H1 (cell line): ENCODE data around the gene F11. TPM values are rescaled to one million over a fixed set of nuclear protein-coding genes. Genes with fewer than 3 reads are reported as not detected.

Source experiments
- BCL11A ChIP-seq, 2 experiments: IDR thresholded peaks; one replicate each; pipeline ENCODE4 v1.6.1; 2011; ENCODE audit warnings: low read depth in 2 of 2, low read length in 2 of 2, mild to moderate bottlenecking in 2 of 2
- EP300 ChIP-seq, 2 experiments: IDR thresholded peaks; 1 replicate in 1 of 2; 2 replicates in 1 of 2; pipeline ENCODE4 v1.6.1; 2011 to 2012; ENCODE audit warnings: low read depth in 2 of 2, low read length in 2 of 2, mild to moderate bottlenecking in 2 of 2, borderline replicate concordance in 1 of 2, inconsistent platforms in 1 of 2, moderate library complexity in 1 of 2
- FOSL1 ChIP-seq: IDR thresholded peaks from 2 replicates; pipeline ENCODE4 v1.6.1; 2011; ENCODE audit warnings: mild to moderate bottlenecking, low read depth, low read length, moderate library complexity; ENCODE audit not compliant: insufficient read depth
- GABPA ChIP-seq: IDR thresholded peaks from 2 replicates; pipeline ENCODE4 v1.6.1; 2011; ENCODE audit warnings: mild to moderate bottlenecking, low read length, moderate library complexity, borderline replicate concordance; ENCODE audit not compliant: insufficient read depth
- GTF2F1 ChIP-seq: IDR thresholded peaks from 2 replicates; pipeline ENCODE4 v1.6.1; 2012; ENCODE audit warnings: low read depth, low read length, improper control_type of control experiment, borderline replicate concordance
- MAFK ChIP-seq: IDR thresholded peaks from 2 replicates; pipeline ENCODE4 v1.6.1; 2012; ENCODE audit warnings: low read depth, mild to moderate bottlenecking, improper control_type of control experiment, low read length
- NRF1 ChIP-seq: IDR thresholded peaks from 2 replicates; pipeline ENCODE4 v1.6.1; 2011; ENCODE audit warnings: mild to moderate bottlenecking, low read depth, low read length, improper control_type of control experiment
- POU5F1 ChIP-seq: IDR thresholded peaks from 2 replicates; pipeline ENCODE4 v1.6.1; 2011; ENCODE audit warnings: low read depth, mild to moderate bottlenecking, low read length, moderate library complexity
- RBBP5 ChIP-seq: IDR thresholded peaks from 2 replicates; pipeline ENCODE4 v1.7.1; 2012; ENCODE audit warnings: low read depth, mild to moderate bottlenecking, inconsistent platforms, low read length, moderate library complexity, borderline replicate concordance
- SIRT6 ChIP-seq: IDR thresholded peaks from one replicate; pipeline ENCODE4 v1.7.1; 2012; ENCODE audit warnings: low read length, inconsistent platforms
- SIX5 ChIP-seq: IDR thresholded peaks from 2 replicates; pipeline ENCODE4 v1.6.1; 2011; ENCODE audit warnings: mild to moderate bottlenecking, low read depth, low read length
- SRF ChIP-seq: IDR thresholded peaks from 2 replicates; pipeline ENCODE4 v1.6.1; 2011; ENCODE audit warnings: mild to moderate bottlenecking, low read depth, low read length, moderate library complexity
- SUZ12 ChIP-seq: fragments of 200-600 bp; sonication (generic); IDR thresholded peaks from 2 replicates; pipeline ENCODE4 v1.6.1; 2012; ENCODE audit warnings: mild to moderate bottlenecking, inconsistent platforms, low read length, moderate library complexity, mixed read lengths
- polyA plus RNA-seq, 7 experiments: library from polyadenylated mRNA; depleted of rRNA in 3 of 7; stranded (reverse) in 5 of 7; unstranded in 2 of 7; fragments of >200 nt in 5 of 7; fragments of 200-250 nt in 2 of 7; gene quantifications; 1 replicate in 5 of 7; 2 replicates in 1 of 7; 4 replicates in 1 of 7; pipeline versions ENCODE4 v1.2.1 to v1.2.3, GENCODE V29; 2011 to 2013; ENCODE audit warnings: missing spikeins in 2 of 7, mixed read lengths in 2 of 7
- total RNA-seq: library from RNA; stranded (reverse); fragmentation: NEBNext Ultra II Directional; extraction: Animal tissue kit (Norgen Biotek cat#: 25700); gene quantifications from 2 replicates; pipeline ENCODE4 v1.2.1, GENCODE V29; 2021

F11 gene
- total and polyA plus RNA-seq, 2 of the 8 experiments (the other 6 are each of a cell fraction or from before 2014, with no cell fraction given): 0.27 to 0.99 TPM

DNA sequence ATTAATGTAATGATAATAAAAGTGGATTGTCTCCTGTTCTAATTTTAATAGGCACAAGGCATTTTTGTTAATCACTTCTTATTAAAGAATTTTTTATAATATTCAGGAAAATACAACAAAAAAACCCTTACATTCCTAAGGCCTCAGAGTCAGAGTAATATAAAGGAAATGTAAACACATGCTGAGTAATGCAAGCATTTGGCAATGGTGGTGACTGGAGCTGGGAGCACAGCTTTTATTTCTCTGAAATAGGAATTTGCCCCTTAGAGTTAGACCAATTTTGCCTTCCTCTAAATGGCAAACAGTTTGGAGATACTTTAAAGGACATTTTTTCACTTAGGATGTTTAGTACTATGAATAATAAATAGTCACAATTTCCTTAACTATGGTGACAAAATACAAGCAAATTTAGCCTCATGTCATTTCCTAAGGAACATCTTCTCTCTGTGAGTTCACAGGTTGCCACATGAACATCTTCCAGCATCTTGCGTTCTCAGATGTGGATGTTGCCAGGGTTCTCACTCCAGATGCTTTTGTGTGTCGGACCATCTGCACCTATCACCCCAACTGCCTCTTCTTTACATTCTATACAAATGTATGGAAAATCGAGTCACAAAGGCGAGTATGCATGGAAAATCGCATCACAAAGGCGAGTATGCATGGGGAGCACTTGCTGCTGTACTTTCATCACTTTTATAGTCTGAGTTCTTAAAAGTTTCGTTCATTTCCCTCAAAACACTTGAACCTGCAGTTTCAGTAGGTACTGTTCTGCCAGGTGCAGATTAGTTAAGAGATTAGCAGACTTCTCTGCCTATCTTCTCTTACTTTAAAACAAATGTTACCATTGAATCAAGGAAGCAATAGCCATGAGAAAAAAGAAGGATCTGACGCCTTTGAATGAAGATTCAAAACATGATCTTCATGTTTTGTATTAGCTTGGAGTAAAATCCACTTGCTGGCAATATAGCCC, 15.9 kb upstream of the F11 start (continued):
- TF ChIP-seq NRF1: no peak
- TF ChIP-seq SRF: no peak
- TF ChIP-seq FOSL1: no peak
- TF ChIP-seq BCL11A (IDR thresholded peaks at IDR 0.05; ENCODE audit: low read depth in 2 of 2, low read length in 2 of 2): no peak
- no peak for TF ChIP-seq GABPA
- TF ChIP-seq GTF2F1: peak; percentile 28; the same call in 1 of the 2 replicates
- TF ChIP-seq RBBP5: no peak
- TF ChIP-seq POU5F1: peak; percentile 75; the same call in 1 of the 2 replicates
- peak in 1 of 2 experiments; percentile 91; a peak in 1 of 3 replicates for TF ChIP-seq EP300 (IDR thresholded peaks at IDR 0.05; ENCODE audit: borderline replicate concordance in 1 of 2, low read depth in 2 of 2, low read length in 2 of 2)
- TF ChIP-seq SUZ12: no peak
- TF ChIP-seq MAFK: peak; percentile 18; the same call in 1 of the 2 replicates
- no peak for TF ChIP-seq SIRT6
- no peak for TF ChIP-seq SIX5
